ENCODE measurements around the gene GAREM1.

Gene GAREM1

GRCh38 chr18:32328379-32328778 lies 142.3 kb downstream of the GAREM1 start:
- peak; percentile 75 for DNase-seq (ENCODE audit: low read depth)
- no peak for TF ChIP-seq CTCF (IDR thresholded peaks at IDR 0.05; ENCODE audit: low read length, missing control alignments)
- no peak overlapping the region for H3K4me3 ChIP-seq (replicated peaks; ENCODE audit: low read depth, low read length)

- no peak overlapping the region for H3K4me3 ChIP-seq (replicated peaks; ENCODE audit: low read depth, low read length)
- no peak for DNase-seq (ENCODE audit: low read depth)
- TF ChIP-seq CTCF (IDR thresholded peaks at IDR 0.05; ENCODE audit: low read length, missing control alignments) = no peak
Observed at GRCh38 chr18:32326450-32327308, 144.0 kb downstream of the GAREM1 start.

DNA sequence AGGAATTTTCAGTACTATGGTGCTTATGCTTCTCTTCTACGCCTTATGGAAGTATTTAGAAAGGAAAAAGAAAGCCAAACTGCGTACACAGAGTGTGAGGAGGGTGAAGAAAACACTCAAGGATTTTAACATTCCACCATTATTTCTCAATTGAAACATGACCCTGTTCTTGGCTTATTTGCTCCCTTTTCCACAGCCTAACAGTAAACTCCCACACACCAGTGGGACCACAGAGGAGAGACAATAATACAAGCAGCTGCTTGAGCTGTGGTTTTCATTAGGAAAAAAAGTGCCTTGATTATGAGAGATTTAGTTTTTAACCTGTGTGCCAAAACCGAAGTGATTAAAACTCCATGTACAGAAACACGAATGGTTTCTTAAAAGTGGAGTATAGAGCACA lies 146.5 kb downstream of the GAREM1 start:
- no peak for TF ChIP-seq CTCF (IDR thresholded peaks at IDR 0.05; ENCODE audit: low read length, missing control alignments)
- H3K4me3 ChIP-seq (replicated peaks; ENCODE audit: low read depth, low read length) = peak overlapping the region; percentile 23
- peak; percentile 84 for DNase-seq (ENCODE audit: low read depth)

DNA sequence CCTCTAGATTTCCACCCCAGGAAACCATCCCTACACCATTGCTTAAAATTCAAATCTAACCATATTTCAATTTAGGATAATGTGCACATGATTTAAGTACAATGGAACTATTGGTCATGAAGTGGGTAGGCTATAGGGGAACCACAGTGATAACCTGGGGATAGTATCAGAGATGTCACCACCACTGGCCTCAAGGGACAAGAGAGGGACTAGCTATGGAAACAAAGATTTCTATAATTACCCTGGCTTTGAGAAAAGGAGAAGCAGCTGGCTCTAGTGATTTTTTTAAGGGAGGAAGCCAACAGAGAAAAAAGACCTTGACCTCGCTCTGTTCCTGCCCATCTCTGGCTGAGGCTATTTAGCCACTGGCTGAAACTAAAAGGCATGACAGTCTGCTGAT lies 148.9 kb downstream of the GAREM1 start:
- DNase-seq (ENCODE audit: low read depth) = no peak
- no peak overlapping the region for H3K4me3 ChIP-seq (replicated peaks; ENCODE audit: low read depth, low read length)
- TF ChIP-seq CTCF (IDR thresholded peaks at IDR 0.05; ENCODE audit: low read length, missing control alignments) = no peak

DNA sequence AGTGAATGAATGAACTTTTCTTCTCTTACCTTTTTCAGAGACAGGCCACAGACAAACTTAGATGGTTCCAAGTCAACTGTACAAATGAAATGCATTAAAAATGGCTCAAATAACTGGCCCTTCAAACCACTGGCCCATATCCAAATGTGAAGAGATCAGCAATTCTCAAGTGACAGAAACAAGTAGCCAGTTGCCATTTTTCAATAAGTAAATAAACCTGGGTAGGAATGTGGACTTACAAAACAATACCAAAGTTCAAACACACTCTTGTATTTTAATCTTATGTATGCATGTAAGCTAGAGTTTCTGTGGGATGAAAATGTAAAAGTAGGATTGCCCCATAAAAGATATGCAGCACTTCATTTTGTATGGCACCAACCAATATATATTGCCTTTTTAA lies 151.6 kb downstream of the GAREM1 start:
- DNase-seq (ENCODE audit: low read depth) = no peak
- no peak overlapping the region for H3K4me3 ChIP-seq (replicated peaks; ENCODE audit: low read depth, low read length)
- TF ChIP-seq CTCF (IDR thresholded peaks at IDR 0.05; ENCODE audit: low read length, missing control alignments) = no peak

- TF ChIP-seq CTCF (IDR thresholded peaks at IDR 0.05; ENCODE audit: low read length, missing control alignments) = no peak
- H3K4me3 ChIP-seq (replicated peaks; ENCODE audit: low read depth, low read length) = no peak overlapping the region
- no peak for DNase-seq (ENCODE audit: low read depth)
Observed at GRCh38 chr18:32318581-32318980, 152.1 kb downstream of the GAREM1 start.

GRCh38 chr18:32317651-32318050 lies 153.0 kb downstream of the GAREM1 start:
- DNase-seq (ENCODE audit: low read depth) = peak; percentile 82

More at GRCh38 chr18:32317651-32318050, 153.0 kb downstream of the GAREM1 start:
- no peak for TF ChIP-seq CTCF (IDR thresholded peaks at IDR 0.05; ENCODE audit: low read length, missing control alignments)
- H3K4me3 ChIP-seq (replicated peaks; ENCODE audit: low read depth, low read length) = peak overlapping the region; percentile 8
